SU-DHL-6 (cell line): ENCODE data around the gene KLF4.

ENCODE experiments used
- H2AFZ ChIP-seq: fragments of 200-600 bp; sonication (generic); 2 replicates; pipeline ENCODE4 v1.6.1; 2014; ENCODE audit warnings: low read depth, mild to moderate bottlenecking, moderate library complexity, mixed read lengths, antibody characterized with exemption, low read length; ENCODE audit not compliant: severe bottlenecking
- H3F3A ChIP-seq: fragments of 200-600 bp; shearing (Covaris generic); 2 replicates; pipeline ENCODE4 v1.6.0; 2016; ENCODE audit warnings: antibody characterized with exemption, mild to moderate bottlenecking; ENCODE audit not compliant: insufficient read depth
- H3K27ac ChIP-seq: fragments of 200-600 bp; sonication (generic); 2 replicates; pipeline ENCODE4 v1.5.1; 2016; ENCODE audit warnings: low read depth, mild to moderate bottlenecking, low read length, moderate library complexity, mixed read lengths
- H3K27me3 ChIP-seq: fragments of 200-600 bp; sonication (generic), shearing (Covaris generic); 2 replicates; pipeline ENCODE4 v1.6.0; 2014; ENCODE audit warnings: mild to moderate bottlenecking, low read length
- H3K36me3 ChIP-seq: fragments of 200-600 bp; sonication (generic); 2 replicates; pipeline ENCODE4 v1.6.1; 2014; ENCODE audit warnings: mild to moderate bottlenecking, low read length, mixed read lengths
- H3K4me2 ChIP-seq: fragments of 300-600, 200-600 bp; shearing (Covaris generic), sonication (generic); 2 replicates; pipeline ENCODE4 v1.6.0; 2014; ENCODE audit warnings: low read length, low read depth, mild to moderate bottlenecking; ENCODE audit not compliant: poor library complexity, severe bottlenecking
- H3K4me3 ChIP-seq: fragments of 200-600 bp; sonication (generic); 2 replicates; pipeline ENCODE4 v1.5.1; 2014; ENCODE audit warnings: antibody characterized with exemption, low read length, mild to moderate bottlenecking, mixed read lengths; ENCODE audit not compliant: insufficient read depth, poor library complexity, severe bottlenecking
- H3K79me2 ChIP-seq: fragments of 200-600 bp; sonication (generic); 2 replicates; pipeline ENCODE4 v1.6.1; 2014; ENCODE audit warnings: mild to moderate bottlenecking, low read length, moderate library complexity; ENCODE audit not compliant: insufficient read depth
- H3K9ac ChIP-seq: fragments of 200-600 bp; sonication (generic); 2 replicates; pipeline ENCODE4 v1.7.0; 2014; ENCODE audit warnings: mild to moderate bottlenecking, low read length
- H3K9me2 ChIP-seq: fragments of 200-600 bp; sonication (generic); replicated peaks from 2 replicates; pipeline ENCODE4 v1.6.1; 2014; ENCODE audit warnings: low read length; ENCODE audit not compliant: insufficient read depth
- H3K9me3 ChIP-seq: fragments of 200-600 bp; sonication (generic); 2 replicates; pipeline ENCODE4 v1.6.1; 2014; ENCODE audit warnings: low read length, mixed read lengths; ENCODE audit not compliant: insufficient read depth
- H4K20me1 ChIP-seq: fragments of 200-600 bp; sonication (generic); 2 replicates; pipeline ENCODE4 v1.6.1; 2014; ENCODE audit warnings: low read depth, mild to moderate bottlenecking, antibody characterized with exemption, low read length, moderate library complexity, mixed read lengths
- EZH2phosphoT487 ChIP-seq: fragments of 200-600 bp; sonication (generic), shearing (Covaris generic); conservative IDR thresholded peaks from 2 replicates; pipeline ENCODE4 v1.6.1; 2018; ENCODE audit warnings: mild to moderate bottlenecking, antibody characterized with exemption, low read length, moderate library complexity, mixed read lengths
- TF ChIP-seq, protein P1 (sequence below): fragments of 200-600 bp; sonication (generic); IDR thresholded peaks from one replicate; pipeline ENCODE4 v1.5.1; 2017; ENCODE audit warnings: antibody characterized with exemption, mild to moderate bottlenecking, low read length, moderate library complexity; ENCODE audit not compliant: insufficient read depth, poor library complexity, severe bottlenecking

KLF4 gene

DNA sequence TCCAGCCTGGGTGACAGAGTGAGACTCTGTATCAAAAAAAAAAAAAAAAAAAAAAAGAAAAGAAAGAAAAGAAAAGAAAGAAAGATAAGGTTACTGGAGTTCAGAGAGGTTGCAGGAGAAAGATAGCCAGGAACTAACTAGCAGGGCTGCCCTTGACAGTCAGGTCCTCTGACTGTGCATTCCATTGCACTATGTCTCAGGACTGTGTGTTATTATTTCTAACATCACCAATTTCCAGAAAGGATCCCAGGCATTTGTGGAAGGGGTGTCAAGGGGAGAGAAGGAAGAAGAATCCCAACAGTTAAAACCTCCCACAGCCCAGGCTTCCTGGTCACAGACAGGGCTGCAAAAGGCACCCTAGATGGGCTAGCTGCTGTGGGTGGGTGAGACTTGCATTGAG lies 25.1 kb downstream of the KLF4 start:
- Histone ChIP-seq H3K27ac (no peak overlapping the region), H3K9me3 (no peaks in the 10 kb centered on the region), H3K27me3 (no peaks in the 10 kb centered on the region), H2AFZ (no peak overlapping the region), H3K79me2 (no peaks in the 10 kb centered on the region), H4K20me1 (no peaks in the 10 kb centered on the region), H3K9me2 (no peaks in the 10 kb centered on the region), H3K36me3 (no peaks in the 10 kb centered on the region), H3K9ac (no peak overlapping the region), H3K4me3 (no peak overlapping the region), H3F3A (no peaks in the 10 kb centered on the region), H3K4me2 (no peak overlapping the region)
- no peak for TF ChIP-seq EZH2phosphoT487
- TF ChIP-seq, protein P1, sequence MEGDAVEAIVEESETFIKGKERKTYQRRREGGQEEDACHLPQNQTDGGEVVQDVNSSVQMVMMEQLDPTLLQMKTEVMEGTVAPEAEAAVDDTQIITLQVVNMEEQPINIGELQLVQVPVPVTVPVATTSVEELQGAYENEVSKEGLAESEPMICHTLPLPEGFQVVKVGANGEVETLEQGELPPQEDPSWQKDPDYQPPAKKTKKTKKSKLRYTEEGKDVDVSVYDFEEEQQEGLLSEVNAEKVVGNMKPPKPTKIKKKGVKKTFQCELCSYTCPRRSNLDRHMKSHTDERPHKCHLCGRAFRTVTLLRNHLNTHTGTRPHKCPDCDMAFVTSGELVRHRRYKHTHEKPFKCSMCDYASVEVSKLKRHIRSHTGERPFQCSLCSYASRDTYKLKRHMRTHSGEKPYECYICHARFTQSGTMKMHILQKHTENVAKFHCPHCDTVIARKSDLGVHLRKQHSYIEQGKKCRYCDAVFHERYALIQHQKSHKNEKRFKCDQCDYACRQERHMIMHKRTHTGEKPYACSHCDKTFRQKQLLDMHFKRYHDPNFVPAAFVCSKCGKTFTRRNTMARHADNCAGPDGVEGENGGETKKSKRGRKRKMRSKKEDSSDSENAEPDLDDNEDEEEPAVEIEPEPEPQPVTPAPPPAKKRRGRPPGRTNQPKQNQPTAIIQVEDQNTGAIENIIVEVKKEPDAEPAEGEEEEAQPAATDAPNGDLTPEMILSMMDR: no peak

DNA sequence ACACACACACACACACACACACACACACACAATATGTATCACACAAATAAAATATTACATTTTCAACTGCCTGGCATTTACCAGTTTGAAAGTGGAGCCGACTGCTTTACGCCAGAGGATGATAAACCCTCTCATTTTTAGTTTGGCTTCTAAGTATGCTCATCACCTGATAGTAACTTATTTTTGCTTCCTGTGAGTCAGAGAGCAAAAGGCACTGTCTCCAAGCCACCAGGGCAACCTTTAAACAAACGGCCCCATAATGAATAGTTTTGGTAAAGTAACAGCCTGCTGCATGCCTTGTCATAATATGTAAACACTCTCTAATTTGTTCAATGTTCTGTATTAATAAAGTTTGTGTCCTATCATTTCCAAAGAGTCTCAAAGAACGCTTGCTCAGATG lies 26.9 kb downstream of the KLF4 start:
- Histone ChIP-seq H4K20me1 (no peaks in the 10 kb centered on the region), H3K9ac (no peak overlapping the region), H3K36me3 (no peaks in the 10 kb centered on the region), H3F3A (no peaks in the 10 kb centered on the region), H3K9me3 (no peaks in the 10 kb centered on the region), H3K79me2 (no peaks in the 10 kb centered on the region), H3K4me3 (no peak overlapping the region), H2AFZ (no peak overlapping the region), H3K27ac (no peak overlapping the region), H3K9me2 (no peaks in the 10 kb centered on the region), H3K27me3 (no peaks in the 10 kb centered on the region), H3K4me2 (no peak overlapping the region)
- TF ChIP-seq, protein P1: no peak
- TF ChIP-seq EZH2phosphoT487: no peak

DNA sequence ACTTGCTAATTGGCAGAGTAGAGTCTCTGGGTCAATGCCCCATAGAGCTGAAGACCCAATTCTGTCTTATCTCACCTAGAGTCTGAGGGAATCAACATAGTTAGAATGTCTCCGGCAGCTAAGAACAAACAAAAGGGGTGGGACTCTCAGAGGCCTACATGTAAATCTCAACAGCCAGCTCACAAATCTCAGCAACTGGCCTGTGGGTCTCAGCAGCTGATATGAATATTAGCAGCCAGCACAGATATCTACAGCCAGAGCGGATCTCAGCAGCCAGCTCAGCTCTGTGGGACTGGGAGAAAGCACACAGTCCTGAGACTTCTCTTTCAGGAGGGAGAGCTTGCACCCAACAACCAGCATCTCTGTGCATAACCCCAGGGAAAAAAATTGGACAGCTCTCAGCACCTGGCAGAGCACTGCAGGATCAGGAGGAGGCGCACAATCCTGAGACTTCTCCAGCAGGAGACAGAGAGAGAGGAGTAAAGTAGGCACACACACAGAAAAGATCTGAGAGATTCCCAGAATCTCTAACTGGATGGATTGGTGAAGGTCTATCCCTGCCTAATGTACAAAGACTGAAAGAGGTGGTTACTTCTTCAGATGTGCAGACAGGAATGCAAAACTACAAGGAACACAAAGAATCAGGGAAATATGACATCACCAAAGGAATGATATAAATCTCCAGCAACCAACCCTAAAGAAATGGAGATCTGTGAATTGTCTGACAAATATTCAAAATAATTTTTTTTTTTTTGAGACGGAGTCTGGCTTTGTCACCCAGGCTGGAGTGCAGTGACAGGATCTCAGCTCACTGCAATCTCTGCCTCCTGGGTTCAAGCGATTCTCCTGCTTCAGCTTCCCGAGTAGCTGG lies 29.2 kb downstream of the KLF4 start:
- Histone ChIP-seq H3K36me3 (no peaks in the 10 kb centered on the region), H3K4me3 (no peak overlapping the region), H3K9me2 (no peaks in the 10 kb centered on the region), H3K9me3 (no peaks in the 10 kb centered on the region), H3F3A (no peaks in the 10 kb centered on the region), H3K27me3 (no peaks in the 10 kb centered on the region), H2AFZ (no peak overlapping the region), H3K79me2 (no peaks in the 10 kb centered on the region), H3K27ac (no peak overlapping the region), H4K20me1 (no peaks in the 10 kb centered on the region), H3K4me2 (no peak overlapping the region), H3K9ac (no peak overlapping the region)
- TF ChIP-seq, protein P1: no peak
- no peak for TF ChIP-seq EZH2phosphoT487
